DMS79 treated with DMSO at 0.1 percent for 48 hours (cell line): ENCODE results near the gene SLC4A9.

Source experiments
- DNase-seq: peaks from one replicate; lab custom pipeline; 2025; lab: John Stamatoyannopoulos, UW

The SLC4A9 gene

GRCh38 chr5:140361901-140362300 lies 1.9 kb downstream of the SLC4A9 start:
- DNase-seq: no peak

- DNase-seq: no peak
Observed at GRCh38 chr5:140362311-140362710, 2.3 kb downstream of the SLC4A9 start.

DNA sequence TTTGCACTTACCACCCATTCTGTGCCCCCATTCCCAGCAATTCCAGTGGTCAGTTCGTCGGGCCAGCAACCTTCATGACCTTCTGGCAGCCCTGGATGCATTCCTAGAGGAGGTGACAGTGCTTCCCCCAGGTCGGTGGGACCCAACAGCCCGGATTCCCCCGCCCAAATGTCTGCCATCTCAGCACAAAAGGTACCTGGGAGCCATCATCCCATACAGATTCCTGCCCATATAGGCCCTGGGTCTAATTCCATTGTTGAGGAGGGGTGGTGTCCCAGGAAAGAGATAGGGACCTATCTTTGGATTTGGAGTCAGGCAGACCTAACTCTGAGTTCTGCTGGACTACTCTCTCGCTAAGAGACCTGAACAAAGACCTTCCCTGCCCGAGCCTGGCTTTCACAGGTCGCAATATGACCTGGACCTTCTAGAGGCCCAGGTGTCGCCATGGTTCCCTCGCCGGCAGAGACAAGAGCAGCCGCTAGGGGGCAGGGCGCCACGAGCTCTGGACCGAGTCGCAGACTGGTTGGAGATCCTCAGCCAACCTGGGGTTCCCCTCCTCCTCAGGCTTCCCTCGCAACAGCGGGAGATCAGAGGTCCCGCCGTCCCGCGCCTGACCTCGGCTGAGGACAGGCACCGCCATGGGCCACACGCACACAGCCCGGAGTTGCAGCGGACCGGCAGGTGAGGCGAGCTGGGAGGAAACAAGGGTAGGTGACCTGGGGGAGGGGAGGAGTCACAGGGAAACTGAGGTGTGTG lies 3.1 kb downstream of the SLC4A9 start:
- DNase-seq: no peak

GRCh38 chr5:140363631-140364471 lies 3.9 kb downstream of the SLC4A9 start:
- no peak for DNase-seq

DNA sequence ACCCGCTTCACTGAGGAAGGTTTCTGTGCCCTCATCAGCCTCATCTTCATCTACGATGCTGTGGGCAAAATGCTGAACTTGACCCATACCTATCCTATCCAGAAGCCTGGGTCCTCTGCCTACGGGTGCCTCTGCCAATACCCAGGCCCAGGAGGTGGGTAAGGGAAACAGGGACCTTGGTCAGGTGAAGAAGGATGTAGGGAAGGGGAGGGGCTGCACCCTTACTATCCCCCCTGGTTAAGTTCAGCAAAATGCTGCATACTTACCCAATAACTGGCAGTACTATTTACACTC lies 4.4 kb downstream of the SLC4A9 start:
- no peak for DNase-seq

DNA sequence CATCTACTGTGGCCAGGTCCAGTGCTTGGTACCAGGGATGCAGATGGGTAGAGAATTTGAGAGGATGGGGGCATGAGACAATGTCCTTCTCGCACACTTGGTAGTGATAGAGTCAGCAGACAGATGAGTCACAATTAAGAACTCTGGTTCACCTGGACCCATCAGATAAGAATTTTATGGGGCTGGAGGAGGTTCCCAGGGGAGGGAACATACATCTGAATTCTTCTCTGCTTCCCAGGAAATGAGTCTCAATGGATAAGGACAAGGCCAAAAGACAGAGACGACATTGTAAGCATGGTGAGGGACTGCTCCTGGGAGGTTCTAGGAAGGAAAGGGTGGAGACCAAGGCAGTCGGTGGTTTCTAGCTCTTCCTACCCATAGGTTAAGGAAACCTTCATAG lies 5.3 kb downstream of the SLC4A9 start:
- DNase-seq: no peak

GRCh38 chr5:140365941-140366340 lies 5.9 kb downstream of the SLC4A9 start:
- no peak for DNase-seq

- no peak for DNase-seq
Observed at GRCh38 chr5:140366589-140367255, 6.7 kb downstream of the SLC4A9 start.

DNA sequence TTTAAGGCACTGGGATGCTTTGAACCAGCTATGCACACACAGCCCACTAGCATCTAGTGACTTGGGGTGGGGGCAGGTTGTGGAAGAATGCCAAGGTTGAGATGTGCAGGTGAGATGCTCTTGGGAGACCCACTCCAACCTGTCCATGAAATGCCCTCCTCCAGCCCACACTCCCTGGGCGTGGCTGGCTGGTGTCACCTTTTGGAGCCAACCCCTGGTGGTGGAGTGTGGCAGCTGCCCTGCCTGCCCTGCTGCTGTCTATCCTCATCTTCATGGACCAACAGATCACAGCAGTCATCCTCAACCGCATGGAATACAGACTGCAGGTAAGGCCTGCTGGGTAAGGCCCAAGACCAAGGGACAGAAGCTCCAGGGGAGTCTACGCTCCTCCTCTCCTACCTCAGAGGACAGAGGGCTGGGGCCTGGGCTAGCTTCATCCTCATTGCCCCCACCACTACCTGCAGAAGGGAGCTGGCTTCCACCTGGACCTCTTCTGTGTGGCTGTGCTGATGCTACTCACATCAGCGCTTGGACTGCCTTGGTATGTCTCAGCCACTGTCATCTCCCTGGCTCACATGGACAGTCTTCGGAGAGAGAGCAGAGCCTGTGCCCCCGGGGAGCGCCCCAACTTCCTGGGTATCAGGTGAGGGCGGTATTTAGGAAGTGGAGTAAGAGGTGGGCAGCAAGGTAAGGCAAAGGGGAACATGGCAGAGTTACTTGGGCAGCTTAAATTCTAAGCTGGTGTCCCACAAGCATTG lies 7.4 kb downstream of the SLC4A9 start:
- DNase-seq: no peak

DNA sequence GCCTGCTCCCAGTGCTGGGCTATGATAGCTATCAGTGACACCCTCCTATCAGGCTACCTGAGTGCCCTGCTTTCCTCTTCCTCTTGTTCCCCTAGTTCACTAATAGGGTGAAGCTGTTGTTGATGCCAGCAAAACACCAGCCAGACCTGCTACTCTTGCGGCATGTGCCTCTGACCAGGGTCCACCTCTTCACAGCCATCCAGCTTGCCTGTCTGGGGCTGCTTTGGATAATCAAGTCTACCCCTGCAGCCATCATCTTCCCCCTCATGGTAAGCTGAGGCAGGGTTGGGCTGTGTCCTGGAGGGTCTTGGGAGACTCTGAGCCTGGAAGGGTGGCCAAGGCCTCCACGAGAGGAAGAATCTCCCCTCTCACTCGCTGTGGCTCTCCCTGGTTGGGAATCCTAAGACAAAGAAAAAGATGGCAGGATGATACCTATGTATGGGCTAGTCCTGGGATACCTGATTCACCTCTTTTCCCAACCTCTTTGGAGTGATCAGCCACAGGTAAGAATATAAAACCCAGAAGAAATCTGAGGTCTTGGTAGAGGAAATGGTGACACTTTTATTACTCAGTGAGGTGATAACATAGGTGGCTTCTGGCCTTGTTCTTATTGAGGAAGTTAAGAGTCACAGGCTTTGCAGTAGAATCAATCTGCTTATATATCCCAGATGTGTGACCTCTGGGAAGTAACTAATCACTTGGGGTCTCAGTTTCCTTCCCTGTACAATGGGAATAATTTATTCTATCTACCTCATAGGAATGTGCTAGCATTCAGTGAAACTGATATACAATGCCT lies 11.6 kb downstream of the SLC4A9 start:
- no peak for DNase-seq

- peak; percentile 5 for DNase-seq
Observed at GRCh38 chr5:140372971-140373487, 13.0 kb downstream of the SLC4A9 start.

DNA sequence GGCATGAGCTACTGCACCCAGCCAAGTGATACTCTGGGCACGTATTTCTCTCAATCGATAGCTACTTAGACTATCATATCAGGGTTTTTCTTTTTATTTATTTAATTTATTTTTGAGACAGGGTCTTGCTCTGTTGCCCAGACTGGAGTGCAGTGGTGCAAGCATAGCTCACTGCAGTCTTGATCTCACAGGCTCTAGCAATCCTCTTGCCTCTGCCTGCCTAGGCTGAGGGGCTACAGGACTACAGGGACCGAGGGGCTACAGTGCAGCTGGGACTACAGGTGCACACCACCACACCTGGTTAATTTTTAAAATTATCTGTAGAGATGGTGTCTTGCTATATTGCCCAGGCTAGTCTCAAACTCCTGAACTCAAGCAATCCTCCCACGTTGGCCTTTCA lies 21.4 kb downstream of the SLC4A9 start:
- no peak for DNase-seq

GRCh38 chr5:140381972-140382371 lies 22.0 kb downstream of the SLC4A9 start:
- DNase-seq: no peak

- DNase-seq: no peak
Observed at GRCh38 chr5:140382866-140383265, 22.9 kb downstream of the SLC4A9 start.

DNA sequence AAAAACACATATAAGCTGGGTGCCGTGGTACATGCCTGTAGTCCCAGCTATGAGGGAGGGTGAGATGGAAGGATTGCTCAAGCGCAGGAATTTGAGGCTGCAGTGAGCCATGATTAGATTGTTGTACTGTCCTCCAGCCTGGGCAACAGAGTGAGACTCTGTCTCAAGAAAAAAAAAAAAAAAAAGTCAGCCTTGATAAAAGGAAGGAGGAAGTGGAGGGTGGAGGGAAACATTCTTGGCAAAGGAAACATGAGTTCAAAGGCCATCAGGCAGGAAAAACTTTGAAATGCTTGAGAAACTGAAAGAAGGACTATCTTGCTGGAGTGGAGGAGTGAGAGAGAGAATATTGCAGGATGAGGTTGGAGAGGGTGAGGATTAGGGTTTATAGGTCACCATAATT lies 23.3 kb downstream of the SLC4A9 start:
- no peak for DNase-seq

- no peak for DNase-seq
Observed at GRCh38 chr5:140388052-140388451, 28.1 kb downstream of the SLC4A9 start.

GRCh38 chr5:140391312-140391711 lies 31.3 kb downstream of the SLC4A9 start:
- DNase-seq: no peak

DNA sequence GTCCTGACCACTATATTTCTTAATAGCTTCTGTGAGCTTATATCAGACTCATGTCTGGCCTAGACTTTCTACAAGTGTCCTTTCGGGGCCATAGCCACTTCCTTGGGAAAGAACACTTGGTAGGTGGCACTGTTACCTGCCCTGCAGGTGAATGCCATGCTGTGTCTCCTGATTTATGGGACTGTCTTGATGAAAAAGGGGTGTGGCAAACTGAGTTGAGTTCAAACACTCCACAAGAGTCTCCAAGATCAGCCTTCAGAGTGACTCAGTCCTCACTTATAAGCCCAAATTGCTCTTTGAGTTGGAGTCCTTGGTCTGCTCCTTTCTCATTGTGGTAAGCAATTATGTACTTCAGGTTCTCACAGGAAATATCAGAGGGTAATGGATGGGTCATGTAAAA lies 31.7 kb downstream of the SLC4A9 start:
- no peak for DNase-seq

- DNase-seq: no peak
Observed at GRCh38 chr5:140393738-140394137, 33.7 kb downstream of the SLC4A9 start.

DNA sequence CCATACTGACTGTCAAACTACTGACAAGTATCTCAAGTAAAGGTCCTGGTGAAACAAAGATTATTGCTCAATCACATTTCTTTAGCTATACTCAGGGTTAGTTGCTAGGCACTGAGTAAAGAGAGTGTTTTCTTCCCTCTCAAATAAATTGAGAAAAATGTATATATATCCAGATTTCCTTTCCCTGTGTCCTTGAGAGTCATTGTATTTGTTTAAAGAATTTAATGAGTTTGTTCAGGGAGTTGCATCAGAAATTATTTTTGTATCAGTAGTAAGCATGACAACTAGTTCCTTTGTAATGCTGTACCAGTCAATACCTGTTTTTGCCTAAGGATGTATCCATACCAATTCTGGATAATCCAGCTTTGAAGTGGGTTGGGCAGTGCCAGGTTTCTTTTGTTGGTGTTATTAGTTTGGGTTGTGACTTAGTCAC lies 38.4 kb downstream of the SLC4A9 start:
- DNase-seq: no peak
